IMR-90 (cell line): Measurements from ENCODE around the gene DVL1. TPM values are rescaled to one million over a fixed set of nuclear protein-coding genes. Genes with fewer than 3 reads are reported as not detected.

Source experiments
- ATAC-seq: fragments of 200-7000 bp; cut with Tn5 transposase; 2 replicates; pipeline ENCODE4 v1.9.1; 2020; ENCODE audit warnings: low read depth, mild to moderate bottlenecking, moderate library complexity
- BruUV-seq: library from RNA; stranded (reverse); fragments of 400-500 nt; replicated peaks from 2 replicates; lab custom pipeline; 2021; lab: Mats Ljungman, UMichigan
- CTCF ChIA-PET: fragments of 300-600 bp; formaldehyde crosslinking; extraction: SDS; loops from one replicate; lab custom pipeline; 2021; ENCODE audit warnings: antibody characterized with exemption; lab: Yijun Ruan, JAX
- POLR2A ChIA-PET: fragments of 300-600 bp; sonication (Branson Sonifier 250); formaldehyde crosslinking; loops from one replicate; lab custom pipeline; 2022; ENCODE audit warnings: antibody characterized with exemption; ENCODE audit not compliant: unreplicated experiment; lab: Charles Lee
- DNase-seq: peaks from one replicate; pipeline ENCODE4 v3.0.0; 2013
- H2AFZ ChIP-seq: replicated peaks from 2 replicates; pipeline ENCODE3; 2013; ENCODE audit warnings: low read length, mild to moderate bottlenecking; ENCODE audit not compliant: poor library complexity
- H2AK5ac ChIP-seq: 2 replicates; pipeline ENCODE4 v1.6.1; 2013; ENCODE audit warnings: low read depth, low read length, inconsistent platforms
- H2AK9ac ChIP-seq: replicated peaks from 2 replicates; pipeline ENCODE3; 2013; ENCODE audit warnings: mild to moderate bottlenecking, low read depth, low read length, moderate library complexity; ENCODE audit not compliant: poor library complexity
- H2BK120ac ChIP-seq: 2 replicates; pipeline ENCODE4 v1.6.1; 2013; ENCODE audit warnings: low read depth, low read length, inconsistent platforms
- H2BK15ac ChIP-seq: 3 replicates; pipeline ENCODE4 v1.6.1; 2013; ENCODE audit warnings: low read depth, low read length, inconsistent platforms
- H2BK20ac ChIP-seq: 2 replicates; pipeline ENCODE4 v1.6.1; 2013; ENCODE audit warnings: low read depth, mild to moderate bottlenecking, inconsistent platforms, low read length, moderate library complexity
- H2BK5ac ChIP-seq: 2 replicates; pipeline ENCODE4 v1.6.1; 2013; ENCODE audit warnings: mild to moderate bottlenecking, low read depth, low read length, inconsistent platforms; ENCODE audit not compliant: poor library complexity, severe bottlenecking
- H3K14ac ChIP-seq: replicated peaks from 2 replicates; pipeline ENCODE4 v1.6.1; 2013; ENCODE audit warnings: low read depth, low read length, inconsistent platforms
- H3K18ac ChIP-seq: 2 replicates; pipeline ENCODE4 v1.6.1; 2013; ENCODE audit warnings: low read depth, low read length, control low read depth
- H3K23ac ChIP-seq: 2 replicates; pipeline ENCODE4 v1.6.1; 2013; ENCODE audit warnings: low read depth, low read length, inconsistent platforms
- H3K27ac ChIP-seq: 2 replicates; pipeline ENCODE4 v1.5.1; 2013; ENCODE audit warnings: mild to moderate bottlenecking, control low read depth, low read length; ENCODE audit not compliant: insufficient read depth
- H3K27me3 ChIP-seq: 2 replicates; pipeline ENCODE4 v1.6.1; 2013; ENCODE audit warnings: low read length; ENCODE audit not compliant: control insufficient read depth, insufficient read depth
- H3K36me3 ChIP-seq: 2 replicates; pipeline ENCODE4 v1.6.1; 2013; ENCODE audit warnings: low read length, mixed read lengths; ENCODE audit not compliant: control insufficient read depth, insufficient read depth
- H3K4ac ChIP-seq: 2 replicates; pipeline ENCODE4 v1.6.1; 2013; ENCODE audit warnings: low read depth, low read length, inconsistent platforms
- H3K4me1 ChIP-seq: 2 replicates; pipeline ENCODE4 v1.6.1; 2013; ENCODE audit warnings: low read length, mixed read lengths; ENCODE audit not compliant: control insufficient read depth, insufficient read depth
- H3K4me2 ChIP-seq: 2 replicates; pipeline ENCODE4 v1.6.1; 2013; ENCODE audit warnings: low read depth, mild to moderate bottlenecking, control low read depth, low read length, moderate library complexity
- H3K4me3 ChIP-seq: 2 replicates; pipeline ENCODE4 v1.5.1; 2013; ENCODE audit warnings: low read depth, mild to moderate bottlenecking, control low read depth, low read length, moderate library complexity; ENCODE audit not compliant: insufficient read depth
- H3K56ac ChIP-seq: 2 replicates; pipeline ENCODE4 v1.6.1; 2013; ENCODE audit warnings: low read length, inconsistent platforms; ENCODE audit not compliant: insufficient read depth; ENCODE audit errors: extremely low read depth
- H3K79me1 ChIP-seq, 2 experiments: 2 replicates each; pipeline ENCODE4 v1.6.1; 2013; ENCODE audit warnings: low read length in 2 of 2, inconsistent platforms in 1 of 2, low read depth in 1 of 2
- H3K9ac ChIP-seq: 2 replicates; pipeline ENCODE4 v1.6.1; 2013; ENCODE audit warnings: low read depth, low read length, control low read depth
- H3K9me1 ChIP-seq: 2 replicates; pipeline ENCODE4 v1.6.1; 2013; ENCODE audit warnings: low read length, inconsistent platforms; ENCODE audit not compliant: insufficient read depth
- H3K9me3 ChIP-seq: 2 replicates; pipeline ENCODE4 v1.6.1; 2013; ENCODE audit warnings: low read length; ENCODE audit not compliant: control insufficient read depth, insufficient read depth
- H4K20me1 ChIP-seq: 2 replicates; pipeline ENCODE4 v1.6.1; 2013; ENCODE audit warnings: low read length, inconsistent platforms; ENCODE audit not compliant: insufficient read depth
- H4K5ac ChIP-seq: 2 replicates; pipeline ENCODE4 v1.6.1; 2013; ENCODE audit warnings: mild to moderate bottlenecking, low read depth, low read length, control low read depth
- H4K8ac ChIP-seq, 2 experiments: 2 replicates each; pipeline ENCODE4 v1.6.1; 2013; ENCODE audit warnings: low read depth in 2 of 2, low read length in 2 of 2, control low read depth in 1 of 2, inconsistent platforms in 1 of 2
- H4K91ac ChIP-seq: 2 replicates; pipeline ENCODE4 v1.6.1; 2013; ENCODE audit warnings: low read depth, low read length, inconsistent platforms; ENCODE audit not compliant: insufficient read depth
- FOS ChIP-seq: fragments of 150-350 bp; IDR thresholded peaks from 2 replicates; pipeline ENCODE4 v1.6.1; 2016; ENCODE audit warnings: low read depth, low read length
- MAFK ChIP-seq: IDR thresholded peaks from 2 replicates; pipeline ENCODE4 v1.6.1; 2012; ENCODE audit warnings: low read depth, low read length, improper control_type of control experiment
- MAZ ChIP-seq: IDR thresholded peaks from 2 replicates; pipeline ENCODE4 v1.6.1; 2012; ENCODE audit warnings: low read depth, mild to moderate bottlenecking, low read length, improper control_type of control experiment, moderate library complexity, borderline replicate concordance
- MXI1 ChIP-seq: IDR thresholded peaks from 2 replicates; pipeline ENCODE4 v1.6.1; 2012; ENCODE audit warnings: low read depth, mild to moderate bottlenecking, low read length, moderate library complexity, borderline replicate concordance
- NFE2L2 ChIP-seq: fragments of 150-350 bp; IDR thresholded peaks from 2 replicates; pipeline ENCODE4 v1.6.1; 2016; ENCODE audit warnings: low read depth, mild to moderate bottlenecking, low read length
- RAD21 ChIP-seq: IDR thresholded peaks from 2 replicates; pipeline ENCODE4 v1.6.1; 2012; ENCODE audit warnings: low read length, improper control_type of control experiment
- RCOR1 ChIP-seq: IDR thresholded peaks from 2 replicates; pipeline ENCODE4 v1.6.1; 2012; ENCODE audit warnings: mild to moderate bottlenecking, low read length, improper control_type of control experiment; ENCODE audit not compliant: insufficient replicate concordance
- RFX5 ChIP-seq: IDR thresholded peaks from 2 replicates; pipeline ENCODE4 v1.8.0; 2012; ENCODE audit warnings: low read depth, mild to moderate bottlenecking, low read length, moderate library complexity
- SMC3 ChIP-seq: fragments of 150-350 bp; IDR thresholded peaks from 2 replicates; pipeline ENCODE4 v1.6.1; 2016; ENCODE audit warnings: low read depth, mild to moderate bottlenecking, antibody characterized with exemption, low read length, moderate library complexity
- USF2 ChIP-seq: fragments of 150-350 bp; IDR thresholded peaks from 2 replicates; pipeline ENCODE4 v1.6.1; 2017; ENCODE audit warnings: mild to moderate bottlenecking, antibody characterized with exemption, low read length, low read depth
- WGBS, 2 experiments: methylation state at CpG; one replicate each; pipeline versions ENCODE4 v1.1.5 to v1.1.7; 2013; ENCODE audit warnings: missing lambda C conversion rate in 2 of 2; ENCODE audit not compliant: insufficient read length in 1 of 2; ENCODE audit errors: extremely low coverage in 2 of 2; 5-methylcytosine and 5-hydroxymethylcytosine counted together
- dilution Hi-C: fragments of 300-500 bp; cut with HindIII; formaldehyde crosslinking; loops from one replicate; pipeline ENCODE4 v1.14.3; 2018; ENCODE audit warnings: low sequenced_read_pairs; ENCODE audit not compliant: unreplicated experiment
- in situ Hi-C: fragments of 300-500 bp; cut with MboI; formaldehyde crosslinking; loops from 3 replicates; pipeline ENCODE4 v1.14.3; 2019; ENCODE audit warnings: low sequenced_read_pairs, inconsistent platforms, mixed read lengths
- intact Hi-C: fragments of 100-400 bp; cut with micrococcal nuclease; formaldehyde crosslinking; loops from 2 replicates; pipeline ENCODE4 v1.10.0; 2022
- polyA plus RNA-seq, 3 experiments: library from polyadenylated mRNA; depleted of rRNA; stranded (reverse); fragments of >200 nt; gene quantifications; 2 replicates each; pipeline ENCODE4 v1.2.3, GENCODE V29; 2012; ENCODE audit warnings: low replicate concordance in 1 of 3
- total RNA-seq: library from RNA; depleted of rRNA; stranded (reverse); fragments of >200 nt; gene quantifications from 2 replicates; pipeline ENCODE4 v1.2.3, GENCODE V29; 2012
- TF ChIP-seq, protein P1 (sequence below): fragments of 150-350 bp; IDR thresholded peaks from 2 replicates; pipeline ENCODE4 v1.6.1; 2016; ENCODE audit warnings: low read depth, mild to moderate bottlenecking, low read length, moderate library complexity, borderline replicate concordance

DVL1 gene
- total and polyA plus RNA-seq, 2 of the 4 experiments (the other 2 are of a cell fraction), result 27.2 to 35.9 TPM

DNA sequence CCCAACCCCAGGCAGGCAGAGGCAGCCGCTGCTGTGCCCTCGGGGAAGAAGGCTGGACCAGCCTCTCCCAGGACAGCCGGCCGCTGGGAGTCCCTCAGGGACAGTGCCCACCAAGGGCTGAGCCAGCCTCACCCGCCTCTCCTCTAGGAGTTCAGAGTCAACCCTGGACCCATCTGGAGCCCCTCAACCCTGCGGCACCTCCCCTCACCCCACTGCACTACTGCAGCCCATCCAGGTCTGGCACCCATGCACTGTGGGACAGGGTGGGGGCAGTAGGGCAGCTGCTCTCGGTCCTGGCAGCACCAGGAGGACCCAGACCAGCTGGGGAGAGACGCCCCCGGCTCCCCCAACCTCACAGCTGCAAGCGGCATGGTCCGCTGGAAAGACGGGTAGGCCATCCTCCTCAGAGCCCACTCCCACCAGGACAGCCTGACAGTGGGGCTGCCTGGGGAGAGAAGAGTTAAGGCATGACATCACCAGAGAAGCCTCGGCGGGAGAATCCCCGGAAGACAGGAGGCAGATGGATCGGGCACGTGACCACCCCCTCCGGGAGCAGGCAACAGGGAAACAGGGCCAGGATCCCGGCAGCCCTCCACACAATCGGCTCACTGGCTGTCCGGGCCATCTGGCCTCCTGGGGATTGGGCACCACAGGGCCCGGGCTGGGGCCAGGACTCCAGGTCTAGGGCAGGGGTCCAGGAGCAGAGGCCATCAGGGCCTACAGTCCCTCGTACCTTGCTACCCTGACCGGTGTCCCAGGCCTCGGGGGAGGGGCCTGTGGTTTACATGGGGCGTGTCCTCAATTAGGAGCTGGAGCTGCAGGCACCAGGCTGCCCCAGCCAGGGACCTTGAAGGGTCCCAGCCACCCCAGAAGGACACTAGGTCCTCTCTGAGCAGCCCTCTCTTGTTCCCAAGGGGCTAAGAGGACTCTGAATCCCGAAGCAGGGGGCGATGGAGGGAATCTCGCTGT lies 44.6 kb downstream of the DVL1 start (continued):
- peak; percentile 98 for TF ChIP-seq USF2

DNA sequence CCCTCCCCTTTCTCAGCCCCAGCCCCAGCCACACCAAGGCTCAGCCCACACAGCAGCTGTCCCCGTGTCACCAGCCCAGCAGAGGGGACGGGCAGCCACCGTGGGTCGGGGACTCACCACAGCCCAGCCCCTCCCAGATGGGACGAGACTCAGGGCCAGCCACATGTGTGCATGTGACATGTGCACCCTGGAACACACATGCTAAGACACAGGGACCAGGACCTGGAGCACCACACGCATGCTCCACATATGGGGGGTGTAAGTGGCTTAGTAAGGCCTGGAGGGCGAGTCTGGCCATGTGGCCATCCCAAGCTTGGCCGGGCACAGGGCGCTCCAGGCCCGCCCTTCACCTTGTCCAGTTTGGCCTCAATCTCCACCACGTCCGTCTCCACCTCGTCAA lies 45.5 kb downstream of the DVL1 start:
- Histone ChIP-seq H2BK120ac (no peak overlapping the region), H4K5ac (no peak overlapping the region), H3K79me1 (peaks cover 3 to 53% of the 10 kb centered on the region in 2 experiments; a peak in 3 of 4 replicates), H2BK20ac (no peak overlapping the region), H3K9me3 (no peaks in the 10 kb centered on the region), H2BK15ac (no peak overlapping the region), H3K4me3 (no peak overlapping the region), H4K8ac (0 out of 4 replicates have a peak overlapping the region, but pooled peaks of 1 of the 2 experiments have one; percentile 20), H2AK9ac (peak overlapping the region; percentile 76), H2BK5ac (peak overlapping the region; percentile 11), H3K27ac (no peak overlapping the region; the same call in 1 of the 2 replicates), H3K14ac (no peak overlapping the region), H2AK5ac (peak overlapping the region; percentile 33), H3K27me3 (no peaks in the 10 kb centered on the region), H3K56ac (no peak overlapping the region), H3K36me3 (peaks cover 9% of the 10 kb centered on the region), H3K9ac (no peak overlapping the region), H3K18ac (no peak overlapping the region), H4K20me1 (peaks cover 54% of the 10 kb centered on the region), H3K9me1 (peaks cover 3% of the 10 kb centered on the region), H3K4me1 (peaks cover 25% of the 10 kb centered on the region), H3K4me2 (no peak overlapping the region), H4K91ac (no peak overlapping the region), H3K4ac (peak overlapping the region; percentile 18; the same call in 1 of the 2 replicates), H3K23ac (0 out of 2 replicates have a peak overlapping the region, but pooled peaks have one; percentile 4), H2AFZ (no peak overlapping the region)
- POLR2A ChIA-PET, result interaction anchor here (0.6 kb wide), 1 partner anchor 27 kb away, joined by 4 read pairs; no protein-coding TSS in a partner anchor
- 97% methylated on average over 5 of the region's 13 CpGs; no CpG with 5 or more reads in 1 of the 2 experiments for WGBS, 2 experiments
- in situ Hi-C loops (no loop called here), dilution Hi-C loops (no loop called here), intact Hi-C loops (no loop called here)
- CTCF ChIA-PET, result interaction anchor here (0.7 kb wide), 1 partner anchor 28 kb away, joined by 3 read pairs; no protein-coding TSS in a partner anchor
- no TSS peak for BruUV-seq
- DNase-seq (no peak), ATAC-seq (no peak)
- TF ChIP-seq, protein P1, sequence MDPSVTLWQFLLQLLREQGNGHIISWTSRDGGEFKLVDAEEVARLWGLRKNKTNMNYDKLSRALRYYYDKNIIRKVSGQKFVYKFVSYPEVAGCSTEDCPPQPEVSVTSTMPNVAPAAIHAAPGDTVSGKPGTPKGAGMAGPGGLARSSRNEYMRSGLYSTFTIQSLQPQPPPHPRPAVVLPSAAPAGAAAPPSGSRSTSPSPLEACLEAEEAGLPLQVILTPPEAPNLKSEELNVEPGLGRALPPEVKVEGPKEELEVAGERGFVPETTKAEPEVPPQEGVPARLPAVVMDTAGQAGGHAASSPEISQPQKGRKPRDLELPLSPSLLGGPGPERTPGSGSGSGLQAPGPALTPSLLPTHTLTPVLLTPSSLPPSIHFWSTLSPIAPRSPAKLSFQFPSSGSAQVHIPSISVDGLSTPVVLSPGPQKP, result no peak
- TF ChIP-seq USF2, result no peak
- TF ChIP-seq RCOR1, result no peak
- no peak for TF ChIP-seq SMC3
- TF ChIP-seq NFE2L2, result no peak
- no peak for TF ChIP-seq RAD21
- no peak for TF ChIP-seq MAZ
- TF ChIP-seq MAFK, result no peak
- TF ChIP-seq RFX5, result no peak
- TF ChIP-seq FOS, result no peak
- no peak for TF ChIP-seq MXI1
